Measurements from ENCODE around the gene ENOSF1. TPM values are rescaled to one million over a fixed set of nuclear protein-coding genes. Genes with fewer than 3 reads are reported as not detected.

Gene ENOSF1
- total RNA-seq, 3 donors from 2014 or later = 72.0 to 132 (median 95.2) TPM

DNA sequence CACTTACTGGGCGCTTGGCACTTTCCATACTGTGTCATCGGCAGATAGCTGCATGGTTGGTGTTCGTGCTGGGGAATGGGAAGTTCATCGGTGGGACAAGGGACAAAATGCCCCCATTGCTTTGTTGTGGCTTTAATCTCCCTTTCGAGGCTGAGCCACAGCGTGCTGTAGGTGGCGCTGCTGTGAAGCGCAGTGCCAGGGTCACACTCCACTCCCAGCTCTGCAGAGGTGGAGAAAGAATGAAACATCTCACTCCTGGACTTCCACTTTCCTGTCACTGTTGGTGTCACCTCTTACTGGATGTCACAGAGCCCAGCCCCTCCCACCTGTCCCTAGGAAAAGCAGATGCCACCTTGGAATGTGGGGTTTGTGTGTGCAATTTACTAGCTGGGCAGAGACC lies 46.3 kb downstream of the ENOSF1 start:
- TF ChIP-seq, protein P1, sequence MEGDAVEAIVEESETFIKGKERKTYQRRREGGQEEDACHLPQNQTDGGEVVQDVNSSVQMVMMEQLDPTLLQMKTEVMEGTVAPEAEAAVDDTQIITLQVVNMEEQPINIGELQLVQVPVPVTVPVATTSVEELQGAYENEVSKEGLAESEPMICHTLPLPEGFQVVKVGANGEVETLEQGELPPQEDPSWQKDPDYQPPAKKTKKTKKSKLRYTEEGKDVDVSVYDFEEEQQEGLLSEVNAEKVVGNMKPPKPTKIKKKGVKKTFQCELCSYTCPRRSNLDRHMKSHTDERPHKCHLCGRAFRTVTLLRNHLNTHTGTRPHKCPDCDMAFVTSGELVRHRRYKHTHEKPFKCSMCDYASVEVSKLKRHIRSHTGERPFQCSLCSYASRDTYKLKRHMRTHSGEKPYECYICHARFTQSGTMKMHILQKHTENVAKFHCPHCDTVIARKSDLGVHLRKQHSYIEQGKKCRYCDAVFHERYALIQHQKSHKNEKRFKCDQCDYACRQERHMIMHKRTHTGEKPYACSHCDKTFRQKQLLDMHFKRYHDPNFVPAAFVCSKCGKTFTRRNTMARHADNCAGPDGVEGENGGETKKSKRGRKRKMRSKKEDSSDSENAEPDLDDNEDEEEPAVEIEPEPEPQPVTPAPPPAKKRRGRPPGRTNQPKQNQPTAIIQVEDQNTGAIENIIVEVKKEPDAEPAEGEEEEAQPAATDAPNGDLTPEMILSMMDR (IDR thresholded peaks at IDR 0.05) = no peak
- Histone ChIP-seq H3K4me1 (ENCODE audit: low read depth) (no peaks in the 10 kb centered on the region), H3K9me3 (no peaks in the 10 kb centered on the region), H3K4me3 (no peak overlapping the region), H3K36me3 (ENCODE audit: low read depth) (no peaks in the 10 kb centered on the region)
- ATAC-seq (peak; percentile 43), DNase-seq (no peak)
- intact Hi-C loops (cut with DNase I, micrococcal nuclease) = no loop called here

DNA sequence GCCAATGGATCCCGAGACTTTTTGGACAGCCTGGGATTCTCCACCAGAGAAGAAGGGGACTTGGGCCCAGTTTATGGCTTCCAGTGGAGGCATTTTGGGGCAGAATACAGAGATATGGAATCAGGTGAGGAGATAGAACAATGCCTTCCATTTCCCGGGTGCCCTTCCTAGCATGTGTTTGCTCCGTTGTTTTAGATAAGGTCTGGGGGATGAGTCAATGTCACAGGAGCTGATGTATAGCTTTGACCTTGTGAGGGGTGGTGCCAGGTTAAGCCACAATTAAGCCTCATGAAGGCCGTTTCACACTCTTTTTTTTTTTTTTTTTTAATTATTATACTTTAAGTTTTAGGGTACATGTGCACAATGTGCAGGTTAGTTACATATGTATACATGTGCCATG lies 50.2 kb downstream of the ENOSF1 start:
- ATAC-seq (no peak), DNase-seq (no peak)
- TF ChIP-seq, protein P1 (IDR thresholded peaks at IDR 0.05) = no peak
- H3K4me1 ChIP-seq (ENCODE audit: low read depth) = no peaks in the 10 kb centered on the region
- H3K9me3 ChIP-seq = no peaks in the 10 kb centered on the region
- intact Hi-C loops (cut with DNase I, micrococcal nuclease) = no loop called here
- H3K4me3 ChIP-seq = no peak overlapping the region
- H3K36me3 ChIP-seq (ENCODE audit: low read depth) = no peaks in the 10 kb centered on the region

DNA sequence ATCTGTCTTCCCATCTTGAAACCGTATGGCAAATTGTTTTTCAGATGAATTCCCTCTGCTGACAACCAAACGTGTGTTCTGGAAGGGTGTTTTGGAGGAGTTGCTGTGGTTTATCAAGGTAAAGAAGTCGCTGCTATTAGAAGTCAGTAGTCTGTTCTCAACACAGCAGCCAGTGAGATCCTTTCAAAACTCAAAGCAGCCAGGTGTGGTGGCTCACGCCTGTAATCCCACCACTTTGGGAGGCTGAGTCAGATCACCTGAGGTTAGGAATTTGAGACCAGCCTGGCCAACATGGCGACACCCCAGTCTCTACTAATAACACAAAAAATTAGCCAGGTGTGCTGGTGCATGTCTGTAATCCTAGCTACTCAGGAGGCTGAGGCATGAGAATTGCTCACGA lies 52.8 kb downstream of the ENOSF1 start:
- TF ChIP-seq, protein P1 (IDR thresholded peaks at IDR 0.05) = no peak
- no peak for DNase-seq
- ATAC-seq = no peak
- H3K4me1 ChIP-seq (ENCODE audit: low read depth) = no peaks in the 10 kb centered on the region
- H3K9me3 ChIP-seq = no peaks in the 10 kb centered on the region
- H3K4me3 ChIP-seq = no peak overlapping the region
- H3K36me3 ChIP-seq (ENCODE audit: low read depth) = no peaks in the 10 kb centered on the region
- intact Hi-C loops (cut with DNase I, micrococcal nuclease) = no loop called here

DNA sequence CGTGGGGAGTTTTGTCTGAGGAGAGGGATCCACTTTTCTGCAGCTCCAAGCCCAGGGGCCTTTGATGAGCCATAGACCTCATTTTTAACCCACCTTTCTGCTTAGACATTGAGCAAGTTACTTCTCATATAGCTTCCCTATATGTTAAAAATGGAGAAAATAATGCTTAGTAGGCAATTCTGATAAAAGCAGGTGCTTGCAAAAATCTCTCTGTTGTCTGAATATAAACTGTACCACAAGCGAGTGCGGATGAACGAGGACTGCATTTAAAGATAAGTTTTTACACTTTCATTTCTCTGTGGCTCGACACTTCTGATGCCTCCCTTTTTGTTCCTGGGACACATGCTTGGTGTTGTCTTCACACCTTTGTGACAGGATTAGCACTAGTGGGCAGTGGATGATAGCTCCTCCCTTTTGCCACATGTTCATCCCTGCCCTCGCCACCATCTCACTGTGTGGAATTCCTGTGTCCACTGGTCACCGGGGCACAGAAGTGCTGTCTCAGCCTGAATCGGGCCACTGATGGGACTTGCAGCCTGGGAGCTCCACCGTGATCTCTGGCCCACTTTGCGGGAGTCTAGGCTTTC lies 53.4 kb downstream of the ENOSF1 start:
- TF ChIP-seq, protein P1 (IDR thresholded peaks at IDR 0.05) = no peak
- H3K4me3 ChIP-seq = no peak overlapping the region
- H3K36me3 ChIP-seq (ENCODE audit: low read depth) = no peaks in the 10 kb centered on the region
- intact Hi-C loops (cut with DNase I, micrococcal nuclease) = no loop called here
- no peaks in the 10 kb centered on the region for H3K9me3 ChIP-seq
- ATAC-seq (no peak), DNase-seq (no peak)
- H3K4me1 ChIP-seq (ENCODE audit: low read depth) = no peaks in the 10 kb centered on the region

DNA sequence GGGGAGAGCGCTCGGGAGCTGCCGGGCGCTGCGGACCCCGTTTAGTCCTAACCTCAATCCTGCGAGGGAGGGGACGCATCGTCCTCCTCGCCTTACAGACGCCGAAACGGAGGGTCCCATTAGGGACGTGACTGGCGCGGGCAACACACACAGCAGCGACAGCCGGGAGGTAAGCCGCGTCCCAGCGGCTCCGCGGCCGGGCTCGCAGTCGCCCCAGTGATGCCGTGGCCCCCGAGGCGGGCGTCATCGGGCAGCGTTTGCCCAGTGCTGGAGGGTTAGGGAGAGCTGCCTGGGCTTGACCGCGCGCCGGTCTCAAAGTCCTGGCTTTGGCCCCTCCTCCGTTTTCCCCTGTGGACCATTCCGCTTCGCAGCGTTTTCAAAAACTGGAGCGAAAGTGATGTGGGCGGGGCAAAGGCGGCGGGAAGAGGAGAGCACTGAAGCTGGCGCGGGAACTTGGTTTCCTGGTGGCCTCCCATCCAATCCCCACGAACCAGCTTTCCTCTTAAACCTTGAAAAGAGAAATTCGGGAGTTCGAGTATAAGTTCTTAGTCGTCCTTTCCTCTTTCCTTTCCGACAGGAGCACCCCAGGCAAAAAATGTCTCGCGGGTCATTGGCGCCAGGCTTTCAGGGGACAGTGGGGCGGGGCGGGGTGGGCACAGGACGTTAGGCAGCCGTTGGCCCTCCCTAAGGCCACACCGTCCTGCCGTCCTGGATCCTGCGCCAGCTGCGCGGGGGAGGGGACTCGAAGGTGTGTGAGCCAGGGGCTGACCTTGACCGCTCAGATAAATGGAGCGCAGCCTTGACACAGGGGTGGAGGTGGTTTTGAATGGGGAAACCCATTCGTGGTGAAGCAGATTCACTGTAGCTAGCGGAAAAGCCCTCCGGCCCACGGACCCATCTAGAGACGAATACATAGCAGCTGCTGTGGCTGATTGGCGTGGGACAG lies 54.2 kb downstream of the ENOSF1 start:
- Histone ChIP-seq H3K4me1 (ENCODE audit: low read depth) (no peaks in the 10 kb centered on the region), H3K36me3 (ENCODE audit: low read depth) (no peaks in the 10 kb centered on the region), H3K4me3 (peak overlapping the region; percentile 48), H3K9me3 (no peaks in the 10 kb centered on the region)
- ATAC-seq = peak; percentile 92
- intact Hi-C loops (cut with DNase I, micrococcal nuclease) = no loop called here
- peak; percentile 89 to 94 (median 92) for DNase-seq
- TF ChIP-seq, protein P1 (IDR thresholded peaks at IDR 0.05) = no peak

All from mucosa of descending colon (tissue), 3 donors.